Activated CD4-positive, alpha-beta memory T cell treated with anti-CD3 and anti-CD28 coated beads, Interleukin-2, amount 10 ng/mL, durations not matched to agents 7 days and 5 days (primary cell): ENCODE measurements around the gene TSGA10IP. TPM values are rescaled to one million over a fixed set of nuclear protein-coding genes. Genes with fewer than 3 reads are reported as not detected.
A peak's percentile ranks its signal among the peaks of the same experiment; 100 is the strongest.

Experiments used
- CTCF ChIA-PET: fragments of 350-600 bp; sonication (Branson Sonifier 250); formaldehyde crosslinking; loops from one replicate; lab custom pipeline; 2021; ENCODE audit warnings: antibody characterized with exemption, inconsistent platforms; lab: Charles Lee
- POLR2A ChIA-PET: fragments of 350-600 bp; sonication (Branson Sonifier 250); formaldehyde crosslinking; loops from one replicate; lab custom pipeline; 2021; ENCODE audit warnings: antibody characterized with exemption; lab: Charles Lee
- DNase-seq: peaks from one replicate; pipeline ENCODE4 v3.0.0-alpha.2; 2020
- H3K27ac Mint-ChIP-seq: one replicate; pipeline ENCODE4 v1.8.0; 2021; ENCODE audit warnings: mild to moderate bottlenecking, mixed read lengths
- H3K27me3 Mint-ChIP-seq: one replicate; pipeline ENCODE4 v1.8.0; 2021; ENCODE audit warnings: mixed read lengths
- H3K36me3 Mint-ChIP-seq: one replicate; pipeline ENCODE4 v1.8.0; 2021; ENCODE audit warnings: low read depth, mixed read lengths
- H3K4me1 Mint-ChIP-seq: one replicate; pipeline ENCODE4 v1.8.0; 2021; ENCODE audit warnings: mixed read lengths
- H3K4me3 Mint-ChIP-seq: one replicate; pipeline ENCODE4 v1.8.0; 2021; ENCODE audit warnings: mild to moderate bottlenecking, mixed read lengths
- H3K9me3 Mint-ChIP-seq: one replicate; pipeline ENCODE4 v1.8.0; 2021; ENCODE audit warnings: mixed read lengths
- total RNA-seq, 2 experiments: library from RNA; stranded (reverse); gene quantifications; one replicate each; pipeline ENCODE4 v1.2.3, GENCODE V29; 2021

The TSGA10IP gene
- total RNA-seq = not detected

DNA sequence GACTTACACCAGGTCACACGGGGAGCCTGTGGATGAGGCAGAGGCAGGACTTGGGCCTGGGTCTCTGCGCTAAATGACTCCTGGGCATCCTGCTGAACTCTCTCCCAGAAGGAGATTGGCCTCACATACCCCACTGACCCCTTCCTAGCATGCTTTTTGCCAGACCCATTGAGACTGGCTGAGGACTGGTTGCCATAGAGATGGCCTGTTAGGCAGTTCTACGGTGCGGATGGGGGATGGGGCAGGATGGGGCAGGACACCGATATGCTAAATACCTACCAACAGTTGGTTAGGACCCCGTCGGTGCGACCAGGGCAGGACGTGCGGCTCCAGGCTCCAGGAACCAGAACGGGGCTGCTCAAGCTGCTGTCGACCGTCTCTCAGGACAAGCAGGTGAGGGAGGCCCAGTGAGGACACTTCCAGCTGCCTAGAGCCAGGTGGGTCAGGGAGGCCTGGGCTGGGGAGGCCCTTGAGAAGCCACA lies at the start of gene TSGA10IP:
Gene TSGA10IP, plus strand, starts transcription at position 51 of the 482 bp plus-strand sequence. Its CDS starts 196 bp downstream, at position 247.
- no peak for DNase-seq
- peaks cover 4% of the 10 kb centered on the region for H3K27me3 Mint-ChIP-seq
- ChIA-PET POLR2A (interaction anchor here (1.2 kb wide), 1 partner anchor 15 kb away, joined by 3 read pairs; no protein-coding TSS in a partner anchor), CTCF (no interaction called here)
- H3K36me3 Mint-ChIP-seq = no peaks in the 10 kb centered on the region
- H3K27ac Mint-ChIP-seq = no peak within 1 kb of the TSS
- no peak within 1 kb of the TSS for H3K4me3 Mint-ChIP-seq
- H3K9me3 Mint-ChIP-seq = no peaks in the 10 kb centered on the region
- peaks cover 8% of the 10 kb centered on the region for H3K4me1 Mint-ChIP-seq

GRCh38 chr11:65895482-65895981 lies 49.7 kb upstream of the TSGA10IP start:
- no peak for DNase-seq
- CTCF ChIA-PET = interaction anchor here (0.6 to 1.7 kb wide), 4 partner anchors 11 to 151 kb away, joined by 3 to 8 read pairs (median 4); no protein-coding TSS in a partner anchor
- Mint-ChIP-seq H3K36me3 (peaks cover 16% of the 10 kb centered on the region), H3K4me1 (peaks cover 57% of the 10 kb centered on the region), H3K9me3 (no peaks in the 10 kb centered on the region), H3K4me3 (no peak overlapping the region), H3K27me3 (no peaks in the 10 kb centered on the region), H3K27ac (peak overlapping the region; percentile 69)
- POLR2A ChIA-PET = interaction anchor here (0.6 to 8.8 kb wide), 5 partner anchors 7 to 67 kb away, joined by 3 to 185 read pairs (median 7); partner anchors contain the start of genes C11orf68, CCDC85B, CFL1 and DRAP1

- Mint-ChIP-seq H3K27me3 (no peaks in the 10 kb centered on the region), H3K9me3 (no peaks in the 10 kb centered on the region), H3K4me3 (no peak overlapping the region), H3K27ac (peak overlapping the region; percentile 70), H3K4me1 (peaks cover 65% of the 10 kb centered on the region), H3K36me3 (peaks cover 16% of the 10 kb centered on the region)
- ChIA-PET POLR2A (interaction anchor here (0.6 to 8.8 kb wide), 8 partner anchors 8 to 66 kb away, joined by 3 to 185 read pairs (median 6); partner anchors contain the start of genes C11orf68, CCDC85B, CFL1 and DRAP1), CTCF (interaction anchor here (0.6 to 3.2 kb wide), 5 partner anchors 7 to 92 kb away, joined by 3 to 73 read pairs (median 6); partner anchors contain the start of genes CCDC85B and FIBP)
- DNase-seq = no peak
These were observed 49.0 kb upstream of the TSGA10IP start for GRCh38 chr11:65896034-65896999.

DNA sequence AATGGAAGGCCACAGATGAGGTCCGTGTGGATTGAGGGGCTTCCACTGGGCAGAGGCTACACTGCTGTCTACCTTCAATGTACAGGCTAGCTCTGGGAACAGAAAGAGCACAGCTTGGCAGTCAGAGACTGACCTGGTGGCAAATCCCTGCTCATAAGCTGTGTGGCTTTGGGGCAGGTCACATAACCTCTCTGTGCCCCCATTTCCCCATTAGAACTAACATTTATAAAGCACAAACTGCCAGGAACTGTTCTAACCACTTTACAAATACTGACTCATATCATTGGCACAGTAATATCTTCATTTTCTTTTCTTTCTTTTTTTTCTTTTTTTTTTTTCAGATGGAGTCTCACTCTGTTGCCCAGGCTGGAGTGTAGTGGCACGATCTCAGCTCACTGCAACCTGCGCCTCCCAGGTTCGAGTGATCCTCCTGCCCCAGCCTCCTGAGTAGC lies 48.2 kb upstream of the TSGA10IP start:
- ChIA-PET CTCF (interaction anchor here (0.6 to 3.2 kb wide), 4 partner anchors 8 to 91 kb away, joined by 3 to 73 read pairs (median 14); partner anchors contain the start of genes CCDC85B and FIBP), POLR2A (interaction anchor here (1.0 to 8.8 kb wide), 6 partner anchors 9 to 38 kb away, joined by 3 to 185 read pairs (median 12); partner anchors contain the start of genes C11orf68, CCDC85B, CFL1 and FIBP)
- H3K4me1 Mint-ChIP-seq = peaks cover 72% of the 10 kb centered on the region
- no peak for DNase-seq
- H3K9me3 Mint-ChIP-seq = no peaks in the 10 kb centered on the region
- peaks cover under 1% of the 10 kb centered on the region for H3K27me3 Mint-ChIP-seq
- H3K27ac Mint-ChIP-seq = peak overlapping the region; percentile 70
- H3K36me3 Mint-ChIP-seq = peaks cover 16% of the 10 kb centered on the region
- peak overlapping the region; percentile 46 for H3K4me3 Mint-ChIP-seq

DNA sequence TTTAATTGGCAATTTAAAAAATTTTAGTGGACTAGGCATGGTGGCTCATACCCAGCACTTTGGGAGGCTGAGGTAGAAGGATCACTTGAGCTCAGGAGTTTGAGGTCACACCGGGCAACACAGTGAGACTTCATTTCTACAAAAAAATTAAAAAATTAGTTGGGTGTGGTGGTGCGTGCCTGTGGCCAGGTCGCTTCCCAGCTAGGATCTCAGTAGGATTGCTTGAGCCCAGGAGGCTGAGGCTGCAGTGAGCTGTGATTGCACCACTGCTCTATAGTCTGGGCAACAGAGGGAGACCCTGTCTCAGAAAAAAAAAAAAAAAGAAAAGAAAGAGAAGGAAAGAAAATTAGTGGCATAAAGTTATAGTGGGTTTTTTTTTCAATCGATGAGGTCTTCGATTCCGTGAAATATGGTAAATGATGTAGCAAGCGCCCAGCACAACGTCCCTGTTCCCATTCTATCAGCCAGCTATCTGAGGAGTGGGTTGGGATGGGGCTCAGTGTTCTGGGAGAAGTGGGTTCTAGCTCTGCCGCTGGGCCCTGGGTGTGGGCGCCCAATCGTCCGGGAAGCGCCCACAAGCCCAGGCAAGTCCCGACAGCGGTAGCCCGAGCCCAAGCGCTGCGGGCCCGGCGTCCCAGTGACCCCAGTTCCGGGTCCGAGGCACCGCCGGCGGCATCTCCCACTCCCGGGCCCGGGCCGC lies 46.5 kb upstream of the TSGA10IP start:
- CTCF ChIA-PET = interaction anchor here (1.4 to 3.2 kb wide), 4 partner anchors 10 to 39 kb away, joined by 3 to 73 read pairs (median 13); partner anchors contain the start of genes CCDC85B, FIBP and MUS81
- peaks cover 16% of the 10 kb centered on the region for H3K36me3 Mint-ChIP-seq
- H3K9me3 Mint-ChIP-seq = no peaks in the 10 kb centered on the region
- peak overlapping the region; percentile 78 for H3K4me3 Mint-ChIP-seq
- peak overlapping the region; percentile 75 for H3K27ac Mint-ChIP-seq
- peaks cover 64% of the 10 kb centered on the region for H3K4me1 Mint-ChIP-seq
- DNase-seq = no peak
- peaks cover 4% of the 10 kb centered on the region for H3K27me3 Mint-ChIP-seq
- POLR2A ChIA-PET = interaction anchor here (0.6 to 8.8 kb wide), 7 partner anchors 8 to 187 kb away, joined by 3 to 185 read pairs (median 4); partner anchors contain the start of genes C11orf68, CCDC85B, CFL1 and FIBP

DNA sequence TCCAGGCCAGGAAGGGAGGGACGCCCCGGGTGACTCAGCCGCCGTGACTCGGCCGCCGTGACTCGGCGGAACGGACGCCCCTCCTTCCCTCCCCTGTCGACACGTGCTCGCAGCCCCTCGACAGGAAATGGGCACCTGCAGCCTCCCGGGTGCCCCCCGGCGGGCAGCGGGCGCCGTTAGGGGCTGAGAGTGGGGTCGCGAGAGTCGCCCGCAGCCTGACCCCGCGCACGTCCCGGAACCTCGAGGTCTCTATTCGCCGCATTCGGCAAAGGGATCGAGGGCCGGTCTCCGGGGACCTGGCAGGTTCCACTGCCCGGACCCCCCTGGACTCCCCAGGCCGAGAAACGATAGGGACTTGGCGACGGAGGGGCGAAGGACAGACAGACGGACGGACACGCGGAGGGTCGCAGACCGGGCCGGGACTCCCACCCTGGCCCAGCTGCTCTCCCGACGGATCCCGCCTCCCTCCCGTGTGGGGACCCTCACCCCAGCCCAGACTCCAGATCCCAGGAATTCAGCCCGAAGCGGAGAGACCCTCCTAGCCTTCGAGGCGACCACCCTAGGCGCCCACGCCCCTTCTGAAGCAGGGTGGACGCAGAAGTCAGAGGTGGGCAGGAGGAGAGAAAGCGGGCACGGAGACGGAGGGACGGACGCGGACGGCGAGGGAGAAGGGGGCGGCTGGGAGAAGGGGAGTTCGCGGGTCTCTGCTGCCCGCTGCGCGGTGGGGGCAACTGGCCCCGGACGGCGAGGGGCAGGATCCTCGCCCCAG lies 45.7 kb upstream of the TSGA10IP start:
- Mint-ChIP-seq H3K4me1 (peaks cover 58% of the 10 kb centered on the region), H3K27ac (peak overlapping the region; percentile 66), H3K4me3 (peak overlapping the region; percentile 69), H3K36me3 (peaks cover 13% of the 10 kb centered on the region), H3K27me3 (peaks cover 4% of the 10 kb centered on the region), H3K9me3 (no peaks in the 10 kb centered on the region)
- CTCF ChIA-PET = interaction anchor here (1.3 to 4.0 kb wide), 6 partner anchors 11 to 188 kb away, joined by 3 to 73 read pairs (median 13); partner anchors contain the start of genes CCDC85B, FIBP and MUS81
- DNase-seq = peak; percentile 77
- POLR2A ChIA-PET = interaction anchor here (1.3 to 8.8 kb wide), 9 partner anchors 11 to 187 kb away, joined by 3 to 185 read pairs (median 17); partner anchors contain the start of genes C11orf68, CCDC85B, CFL1 and DRAP1

DNA sequence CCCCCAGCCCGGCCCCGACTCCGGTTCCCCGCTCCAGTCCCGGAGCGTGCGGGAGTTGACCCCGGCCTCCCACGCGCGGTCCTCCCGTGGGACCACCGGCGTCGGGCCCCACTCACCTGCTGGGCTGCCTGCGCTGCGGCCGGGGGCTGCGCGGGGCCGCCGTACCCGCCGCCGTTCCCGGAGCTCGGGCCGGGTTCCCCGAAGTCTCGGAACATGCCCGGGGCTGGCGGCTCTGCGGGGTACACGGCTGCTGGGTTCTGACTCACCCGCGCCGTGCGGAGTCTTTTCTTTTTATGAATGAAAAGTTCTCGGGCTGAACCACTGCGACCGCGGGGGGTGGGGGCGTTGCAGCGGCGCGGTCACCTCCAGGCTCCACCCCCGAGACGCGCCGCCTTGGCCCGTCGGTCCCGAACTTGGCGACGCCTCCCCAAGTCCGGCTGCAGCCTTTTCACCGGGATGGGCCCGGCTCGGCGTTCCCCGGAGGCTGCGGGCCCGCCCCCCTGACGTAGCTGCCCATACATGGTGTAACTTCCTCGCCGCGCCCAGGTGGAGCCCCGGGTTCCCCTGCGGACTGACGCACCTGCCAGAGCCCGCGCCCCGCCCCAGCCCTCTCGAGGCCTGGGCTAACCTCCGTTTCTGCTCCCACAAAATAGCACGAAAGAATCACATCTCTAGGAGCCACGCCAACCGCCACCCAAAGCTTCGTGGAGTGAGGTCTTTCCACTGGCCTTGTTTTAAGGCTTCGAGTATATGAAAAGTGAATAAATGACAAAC lies 45.0 kb upstream of the TSGA10IP start, which contains the start of gene FOSL1:
Gene FOSL1, minus strand, starts transcription at position 264 of the 774 bp plus-strand sequence. Its CDS starts 49 bp downstream, at position 215.
- DNase-seq = peak; percentile 93
- ChIA-PET POLR2A (interaction anchor here (0.8 to 8.8 kb wide), 15 partner anchors 9 to 111 kb away, joined by 3 to 185 read pairs (median 4); partner anchors contain the start of genes BANF1, C11orf68, CCDC85B and CFL1), CTCF (interaction anchor here (0.6 to 4.0 kb wide), 6 partner anchors 8 to 189 kb away, joined by 3 to 56 read pairs (median 8); partner anchors contain the start of genes CCDC85B, FIBP and MUS81)
- Mint-ChIP-seq H3K27ac (peak within 1 kb of the TSS; percentile 73), H3K9me3 (no peaks in the 10 kb centered on the region), H3K36me3 (peaks cover 11% of the 10 kb centered on the region), H3K27me3 (peaks cover 4% of the 10 kb centered on the region), H3K4me3 (peak within 1 kb of the TSS; percentile 69), H3K4me1 (peaks cover 55% of the 10 kb centered on the region)

DNA sequence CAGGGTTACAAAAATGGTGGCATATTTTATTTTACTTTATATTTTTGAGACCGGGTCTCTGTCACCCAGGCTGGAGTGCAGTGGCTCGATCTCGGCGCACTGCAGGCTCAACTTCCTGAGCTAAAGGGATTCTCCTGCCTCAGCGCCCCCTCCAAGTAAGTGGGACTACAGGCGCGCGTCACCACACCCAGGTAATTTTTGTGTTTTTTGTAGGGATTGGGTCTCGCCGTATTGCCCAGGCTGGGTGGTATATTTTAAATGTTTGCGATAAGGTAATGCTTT lies 44.4 kb upstream of the TSGA10IP start:
- H3K27me3 Mint-ChIP-seq = peaks cover 4% of the 10 kb centered on the region
- peaks cover 7% of the 10 kb centered on the region for H3K36me3 Mint-ChIP-seq
- peak overlapping the region; percentile 52 for H3K4me3 Mint-ChIP-seq
- ChIA-PET CTCF (interaction anchor here (0.6 to 4.0 kb wide), 7 partner anchors 9 to 190 kb away, joined by 3 to 56 read pairs (median 6); partner anchors contain the start of genes CCDC85B, FIBP and MUS81), POLR2A (interaction anchor here (0.8 to 8.8 kb wide), 16 partner anchors 9 to 111 kb away, joined by 3 to 185 read pairs (median 4); partner anchors contain the start of genes BANF1, C11orf68, CCDC85B and CFL1)
- no peaks in the 10 kb centered on the region for H3K9me3 Mint-ChIP-seq
- H3K4me1 Mint-ChIP-seq = peaks cover 51% of the 10 kb centered on the region
- peak overlapping the region; percentile 73 for H3K27ac Mint-ChIP-seq
- DNase-seq = no peak

DNA sequence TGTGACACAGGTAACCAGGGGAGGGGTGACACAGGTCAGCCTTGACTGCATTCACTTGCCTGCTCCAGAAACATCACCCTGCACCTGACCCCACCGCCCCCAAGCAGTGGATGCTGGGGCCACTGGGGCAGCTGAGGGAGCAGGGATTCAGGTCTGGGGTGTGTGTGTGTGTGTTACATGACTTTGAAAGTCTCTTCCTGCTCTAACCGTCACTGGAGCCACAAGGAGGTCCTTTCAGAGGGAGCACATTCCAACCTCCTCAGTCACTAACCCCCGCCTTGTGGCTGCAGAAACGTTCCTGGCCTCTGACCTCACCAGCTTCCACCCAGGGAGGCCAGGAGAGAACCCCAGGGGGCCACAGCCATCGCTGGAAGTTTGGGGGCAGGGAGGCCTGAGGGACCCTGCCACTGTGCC lies 42.2 kb upstream of the TSGA10IP start:
- Mint-ChIP-seq H3K9me3 (no peaks in the 10 kb centered on the region), H3K27me3 (peaks cover 9% of the 10 kb centered on the region), H3K27ac (no peak overlapping the region), H3K4me3 (no peak overlapping the region), H3K4me1 (peaks cover 32% of the 10 kb centered on the region), H3K36me3 (no peaks in the 10 kb centered on the region)
- ChIA-PET POLR2A (interaction anchor here (1.7 to 8.8 kb wide), 3 partner anchors 13 to 15 kb away, joined by 8 to 185 read pairs (median 41); partner anchors contain the start of genes C11orf68, CCDC85B, DRAP1 and FIBP), CTCF (interaction anchor here (1.0 to 4.0 kb wide), 2 partner anchors 10 to 14 kb away, joined by 3 to 56 read pairs; partner anchors contain the start of genes CCDC85B and FIBP)
- no peak for DNase-seq

DNA sequence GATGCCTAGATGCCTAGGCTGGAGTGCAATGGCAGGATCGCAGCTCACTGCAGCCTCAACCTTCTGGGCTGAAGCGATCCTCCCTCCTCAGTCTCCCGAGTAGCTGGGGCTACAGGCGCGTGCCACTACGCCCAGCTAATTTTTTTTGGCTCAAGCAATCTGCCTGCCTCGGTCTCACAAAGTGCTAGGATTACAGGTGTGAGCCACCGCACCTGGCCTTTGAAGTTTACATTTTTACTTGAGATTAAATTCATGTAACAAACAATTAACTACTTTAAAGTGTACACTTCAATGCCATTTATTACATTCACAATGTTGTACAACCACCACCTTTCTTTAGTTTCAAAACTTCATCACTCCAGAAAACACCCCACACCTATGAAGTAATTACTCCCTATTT lies 41.6 kb upstream of the TSGA10IP start:
- peaks cover 9% of the 10 kb centered on the region for H3K27me3 Mint-ChIP-seq
- DNase-seq = no peak
- CTCF ChIA-PET = interaction anchor here (4.0 kb wide), 1 partner anchor 15 kb away, joined by 56 read pairs; the partner anchor contains the start of genes CCDC85B and FIBP
- POLR2A ChIA-PET = interaction anchor here (0.7 to 8.8 kb wide), 2 partner anchors 15 kb away, joined by 3 to 185 read pairs; partner anchors contain the start of genes C11orf68, CCDC85B and FIBP
- no peak overlapping the region for H3K4me3 Mint-ChIP-seq
- H3K36me3 Mint-ChIP-seq = no peaks in the 10 kb centered on the region
- H3K27ac Mint-ChIP-seq = no peak overlapping the region
- no peaks in the 10 kb centered on the region for H3K9me3 Mint-ChIP-seq
- H3K4me1 Mint-ChIP-seq = peaks cover 28% of the 10 kb centered on the region
